Measurements from ENCODE around the gene RSRP1. TPM values are rescaled to one million over a fixed set of nuclear protein-coding genes. Genes with fewer than 3 reads are reported as not detected.

Gene RSRP1
- total RNA-seq, 8 experiments from 2014 or later, result 78.4 to 172 (median 102) TPM

GRCh38 chr1:25195835-25196234 lies 51.4 kb downstream of the RSRP1 start:
- WGBS, 10 experiments, result 60 to 100% (median 90%) methylated on average over 1 to 5 of the region's 6 CpGs; no CpG with 5 or more reads in 5 of the 10 experiments
- in situ Hi-C loops (cut with MboI; ENCODE audit: low pct_unique_long_range_greater_than_20kb in 2 of 9, low sequenced_read_pairs in 9 of 9, unreplicated experiment in 9 of 9), result no loop called here
- H3K4me3 ChIP-seq, result no peak overlapping the region

GRCh38 chr1:25194572-25195020 lies 52.7 kb downstream of the RSRP1 start:
- in situ Hi-C loops (cut with MboI; ENCODE audit: low pct_unique_long_range_greater_than_20kb in 2 of 9, low sequenced_read_pairs in 9 of 9, unreplicated experiment in 9 of 9), result no loop called here
- 33 to 100% (median 69%) methylated on average over 1 to 14 of the region's 17 CpGs; no CpG with 5 or more reads in 4 of the 10 experiments for WGBS, 10 experiments
- H3K27ac ChIP-seq, result no peak overlapping the region
- peaks cover 29 to 34% of the 10 kb centered on the region in 2 donors for H3K4me1 ChIP-seq (replicated peaks in 1 of 2)
- H3K4me3 ChIP-seq, result no peak overlapping the region
- peak in 2 of 8 experiments; percentile 8 to 22 for ATAC-seq (replicated peaks in 6 of 8)

More at GRCh38 chr1:25195835-25196234, 51.4 kb downstream of the RSRP1 start:
- Histone ChIP-seq H3K27ac (no peak overlapping the region), H3K4me1 (replicated peaks in 1 of 2) (peaks cover 29 to 40% of the 10 kb centered on the region in 2 donors)
- ATAC-seq (replicated peaks in 6 of 8), result no peak

GRCh38 chr1:25194054-25194453 lies 53.2 kb downstream of the RSRP1 start:
- Histone ChIP-seq H3K4me1 (replicated peaks in 1 of 2) (peaks cover 24 to 29% of the 10 kb centered on the region in 2 donors), H3K27ac (no peak overlapping the region), H3K4me3 (no peak overlapping the region)
- in situ Hi-C loops (cut with MboI; ENCODE audit: low pct_unique_long_range_greater_than_20kb in 2 of 9, low sequenced_read_pairs in 9 of 9, unreplicated experiment in 9 of 9), result no loop called here
- WGBS, 10 experiments, result 20 to 100% (median 90%) methylated on average over 1 to 5 of the region's 8 CpGs; no CpG with 5 or more reads in 1 of the 10 experiments
- ATAC-seq (replicated peaks in 6 of 8), result no peak

GRCh38 chr1:25193229-25193628 lies 54.0 kb downstream of the RSRP1 start:
- 0 to 94% (median 64%) methylated on average over 1 to 9 of the region's 9 CpGs; no CpG with 5 or more reads in 2 of the 10 experiments for WGBS, 10 experiments
- ATAC-seq (replicated peaks in 6 of 8), result no peak
- Histone ChIP-seq H3K4me1 (replicated peaks in 1 of 2) (peaks cover 16 to 21% of the 10 kb centered on the region in 2 donors), H3K4me3 (no peak overlapping the region), H3K27ac (no peak overlapping the region)
- in situ Hi-C loops (cut with MboI; ENCODE audit: low pct_unique_long_range_greater_than_20kb in 2 of 9, low sequenced_read_pairs in 9 of 9, unreplicated experiment in 9 of 9), result no loop called here

Other genes with a start within 250 kb of the RSRP1 start
- 10 to 100 TPM; 58.6 to 99.9 (median 85.8) TPM for gene SYF2, start 15.0 kb downstream of the RSRP1 start, total RNA-seq
- 1 to 10 TPM in 1 of 8 experiments, under 1 TPM in 7; 0.10 to 1.1 (median 0.44) TPM for gene RHD, start 25.1 kb upstream of the RSRP1 start, total RNA-seq
- gene TMEM50A, start 90.9 kb upstream of the RSRP1 start, total RNA-seq, result 100 to 1,000 TPM in 2 of 8 experiments, 10 to 100 TPM in 6; 66.5 to 109 (median 74.7) TPM
- 10 to 100 TPM in 2 of 8 experiments, 1 to 10 TPM in 4, under 1 TPM in 1, not detected in 1; 0.27 to 11.2 (median 3.3) TPM for gene RHCE, start 173.4 kb upstream of the RSRP1 start, total RNA-seq
- gene MACO1, start 183.4 kb upstream of the RSRP1 start, total RNA-seq, result 10 to 100 TPM; 13.2 to 57.1 (median 41.8) TPM